ENCODE measurements around the gene RNPC3. TPM values are rescaled to one million over a fixed set of nuclear protein-coding genes. Genes with fewer than 3 reads are reported as not detected.
"Not testable (repeated sequence)": the region's sequence is repeated elsewhere in the genome, so short reads cannot be mapped to it uniquely, and the experiment has no call there.

Gene RNPC3
- total RNA-seq, 1 donor from 2014 or later: 16.9 TPM

GRCh38 chr1:103546496-103546895 lies 21.0 kb downstream of the RNPC3 start:
- Mint-ChIP-seq H3K36me3 (ENCODE audit: low read depth, unreplicated experiment) (peaks cover 16% of the 10 kb centered on the region), H3K4me1 (ENCODE audit: unreplicated experiment) (no peaks in the 10 kb centered on the region), H3K27ac (ENCODE audit: unreplicated experiment) (no peak overlapping the region), H3K4me3 (ENCODE audit: unreplicated experiment) (no peak overlapping the region), H3K9me3 (ENCODE audit: unreplicated experiment) (no peaks in the 10 kb centered on the region), H3K27me3 (ENCODE audit: unreplicated experiment) (no peaks in the 10 kb centered on the region)
- DNase-seq (ENCODE audit: low spot score): no peak
- no peak for TF ChIP-seq CTCF (IDR thresholded peaks at IDR 0.05; ENCODE audit: unreplicated experiment)

GRCh38 chr1:103547840-103548239 lies 22.3 kb downstream of the RNPC3 start:
- H3K27ac Mint-ChIP-seq (ENCODE audit: unreplicated experiment): no peak overlapping the region
- no peak for DNase-seq (ENCODE audit: low spot score)
- TF ChIP-seq CTCF (IDR thresholded peaks at IDR 0.05; ENCODE audit: unreplicated experiment): no peak
- H3K9me3 Mint-ChIP-seq (ENCODE audit: unreplicated experiment): no peaks in the 10 kb centered on the region
- no peaks in the 10 kb centered on the region for H3K4me1 Mint-ChIP-seq (ENCODE audit: unreplicated experiment)
- peaks cover 16% of the 10 kb centered on the region for H3K36me3 Mint-ChIP-seq (ENCODE audit: low read depth, unreplicated experiment)
- no peaks in the 10 kb centered on the region for H3K27me3 Mint-ChIP-seq (ENCODE audit: unreplicated experiment)
- no peak overlapping the region for H3K4me3 Mint-ChIP-seq (ENCODE audit: unreplicated experiment)

- peaks cover 7% of the 10 kb centered on the region for H3K4me1 Mint-ChIP-seq (ENCODE audit: unreplicated experiment)
These were observed 34.9 kb downstream of the RNPC3 start for GRCh38 chr1:103560427-103560826.

GRCh38 chr1:103561124-103561523 lies 35.6 kb downstream of the RNPC3 start:
- not testable (repeated sequence) for DNase-seq (ENCODE audit: low spot score); H3K36me3 Mint-ChIP-seq (ENCODE audit: low read depth, unreplicated experiment); H3K27me3 Mint-ChIP-seq (ENCODE audit: unreplicated experiment); H3K4me1 Mint-ChIP-seq (ENCODE audit: unreplicated experiment); H3K9me3 Mint-ChIP-seq (ENCODE audit: unreplicated experiment); H3K27ac Mint-ChIP-seq (ENCODE audit: unreplicated experiment); H3K4me3 Mint-ChIP-seq (ENCODE audit: unreplicated experiment)

More at GRCh38 chr1:103560427-103560826, 34.9 kb downstream of the RNPC3 start:
- no peak for TF ChIP-seq CTCF (IDR thresholded peaks at IDR 0.05; ENCODE audit: unreplicated experiment)
- Mint-ChIP-seq H3K36me3 (ENCODE audit: low read depth, unreplicated experiment) (no peaks in the 10 kb centered on the region), H3K9me3 (ENCODE audit: unreplicated experiment) (no peaks in the 10 kb centered on the region), H3K27me3 (ENCODE audit: unreplicated experiment) (no peaks in the 10 kb centered on the region), H3K4me3 (ENCODE audit: unreplicated experiment) (no peak overlapping the region), H3K27ac (ENCODE audit: unreplicated experiment) (no peak overlapping the region)
- no peak for DNase-seq (ENCODE audit: low spot score)

GRCh38 chr1:103561643-103562395 lies 36.3 kb downstream of the RNPC3 start:
- Mint-ChIP-seq H3K4me1 (ENCODE audit: unreplicated experiment) (no peaks in the 10 kb centered on the region), H3K27me3 (ENCODE audit: unreplicated experiment) (no peaks in the 10 kb centered on the region), H3K4me3 (ENCODE audit: unreplicated experiment) (no peak overlapping the region), H3K9me3 (ENCODE audit: unreplicated experiment) (no peaks in the 10 kb centered on the region), H3K36me3 (ENCODE audit: low read depth, unreplicated experiment) (no peaks in the 10 kb centered on the region), H3K27ac (ENCODE audit: unreplicated experiment) (no peak overlapping the region)
- DNase-seq (ENCODE audit: low spot score): no peak
- TF ChIP-seq CTCF (IDR thresholded peaks at IDR 0.05; ENCODE audit: unreplicated experiment): no peak

Data from endothelial cell (in vitro differentiated cells).